ENCODE measurements around the gene PAPPA2. TPM values are rescaled to one million over a fixed set of nuclear protein-coding genes. Genes with fewer than 3 reads are reported as not detected.
"Not testable (repeated sequence)": the region's sequence is repeated elsewhere in the genome, so short reads cannot be mapped to it uniquely, and the experiment has no call there.

The PAPPA2 gene
- 7.0 and 15.9 TPM in 2 replicates for total RNA-seq (ENCODE audit: low replicate concordance)

DNA sequence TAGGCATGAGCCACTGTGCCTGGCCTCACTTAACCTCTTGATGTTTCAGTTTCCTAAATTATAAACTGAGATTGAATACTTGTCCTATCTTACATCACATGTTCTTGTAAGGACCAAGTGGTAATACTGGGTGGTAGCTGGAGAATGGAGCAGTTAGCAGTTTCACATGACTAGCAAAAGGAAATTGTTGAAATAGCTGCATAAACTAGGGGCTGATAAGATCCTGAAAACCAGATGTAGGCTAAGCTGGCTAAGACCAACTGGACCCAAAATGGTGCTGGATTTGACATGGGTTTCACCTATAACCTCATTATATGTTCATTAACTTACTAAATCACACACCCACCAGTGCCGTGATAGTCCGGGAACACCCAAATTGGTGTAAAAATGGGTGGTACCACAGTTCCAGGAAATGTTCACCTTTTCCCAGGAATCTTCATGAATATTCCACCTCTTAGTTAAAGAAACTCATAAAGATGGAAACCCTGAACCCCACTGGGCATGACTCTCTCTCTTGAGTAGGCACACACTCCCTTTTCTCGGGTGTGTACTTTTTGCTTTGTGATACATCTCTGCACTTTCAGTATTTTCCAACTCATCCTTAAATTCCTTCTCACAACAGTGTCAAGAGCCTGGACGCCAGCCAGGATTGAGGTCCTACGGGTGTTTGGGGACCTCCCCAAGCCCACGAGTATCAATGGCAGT lies at the start of gene PAPPA2:
Gene PAPPA2 (plus strand): TSS at position 502 of the 705 bp plus-strand sequence. CDS start 93,148 bp downstream, outside the sequence.
- no peak for TF ChIP-seq CTCF (IDR thresholded peaks at IDR 0.05; ENCODE audit: insufficient read depth, low read length)
- no peak within 1 kb of the TSS for H3K4me3 ChIP-seq (ENCODE audit: low read depth, low read length)
- peak; percentile 31 for DNase-seq (ENCODE audit: low read depth)

DNA sequence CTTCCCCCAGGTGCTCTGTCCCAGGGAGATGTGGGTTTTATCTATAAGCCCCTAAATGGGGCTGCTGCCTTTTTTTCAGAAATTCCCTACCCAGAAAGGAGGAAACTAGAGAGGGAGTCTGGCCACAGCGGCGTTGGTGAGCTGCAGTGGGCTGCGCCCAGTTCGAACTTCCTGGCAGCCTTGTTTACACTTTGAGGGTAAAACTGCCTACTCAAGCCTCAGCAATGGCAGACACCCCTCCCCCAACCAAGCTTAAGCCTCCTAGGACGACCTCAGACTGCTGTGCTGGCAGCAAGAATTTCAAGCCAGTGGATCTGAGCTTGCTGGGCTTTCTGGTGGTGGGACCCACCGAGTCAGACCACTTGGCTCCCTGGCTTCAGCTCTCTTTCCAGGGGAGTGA lies 46.2 kb upstream of the PAPPA2 start:
- no peak for TF ChIP-seq CTCF (IDR thresholded peaks at IDR 0.05; ENCODE audit: insufficient read depth, low read length)
- DNase-seq (ENCODE audit: low read depth): no peak
- no peak overlapping the region for H3K4me3 ChIP-seq (ENCODE audit: low read depth, low read length)

- not testable (repeated sequence) for DNase-seq (ENCODE audit: low read depth); H3K4me3 ChIP-seq (ENCODE audit: low read depth, low read length)
Measured at GRCh38 chr1:176419608-176420007, 43.4 kb upstream of the PAPPA2 start.

GRCh38 chr1:176434234-176434633 lies 28.7 kb upstream of the PAPPA2 start:
- DNase-seq (ENCODE audit: low read depth): no peak
- H3K4me3 ChIP-seq (ENCODE audit: low read depth, low read length): no peak overlapping the region
- no peak for TF ChIP-seq CTCF (IDR thresholded peaks at IDR 0.05; ENCODE audit: insufficient read depth, low read length)

DNA sequence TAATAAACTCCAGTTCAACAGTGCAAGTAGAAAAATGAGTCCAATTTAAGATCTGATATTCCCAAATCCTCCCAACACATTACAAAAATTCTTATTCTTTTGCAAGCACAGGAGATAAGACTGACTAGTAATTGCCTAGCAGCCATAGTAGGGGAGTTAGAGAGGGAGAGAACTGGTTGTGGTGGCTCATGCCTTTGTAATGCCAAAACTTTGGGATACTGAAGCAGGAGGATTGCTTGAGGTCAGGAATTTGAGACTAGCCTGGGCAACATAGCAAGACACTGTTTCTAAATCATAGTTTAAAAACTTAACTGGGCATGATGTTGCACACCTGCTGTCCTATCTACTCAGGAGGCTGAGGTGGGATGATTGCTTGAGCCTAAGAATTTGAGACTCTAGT lies 26.7 kb upstream of the PAPPA2 start:
- TF ChIP-seq CTCF (IDR thresholded peaks at IDR 0.05; ENCODE audit: insufficient read depth, low read length): no peak
- no peak for DNase-seq (ENCODE audit: low read depth)
- H3K4me3 ChIP-seq (ENCODE audit: low read depth, low read length): no peak overlapping the region

DNA sequence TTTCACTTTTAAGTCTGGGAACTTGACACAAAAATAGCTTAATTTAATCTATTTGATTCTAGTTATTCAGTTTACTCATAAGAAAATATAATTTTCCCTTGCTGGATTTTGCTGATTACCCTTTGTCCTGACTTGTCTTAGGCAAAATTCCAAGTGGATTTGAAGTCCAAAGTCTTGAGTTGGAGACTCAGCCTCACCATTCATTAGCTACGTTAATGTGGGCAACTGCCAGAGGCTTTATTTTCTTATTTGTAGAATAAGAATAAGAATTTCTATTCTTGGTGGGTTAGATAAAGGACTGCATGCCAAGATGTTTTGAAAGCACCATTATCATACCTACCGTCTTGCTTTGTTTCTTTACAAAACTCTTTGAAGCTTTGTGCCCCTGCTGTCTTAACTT lies 22.8 kb upstream of the PAPPA2 start:
- no peak overlapping the region for H3K4me3 ChIP-seq (ENCODE audit: low read depth, low read length)
- no peak for DNase-seq (ENCODE audit: low read depth)
- no peak for TF ChIP-seq CTCF (IDR thresholded peaks at IDR 0.05; ENCODE audit: insufficient read depth, low read length)

GRCh38 chr1:176444286-176444685 lies 18.7 kb upstream of the PAPPA2 start:
- TF ChIP-seq CTCF (IDR thresholded peaks at IDR 0.05; ENCODE audit: insufficient read depth, low read length): no peak
- no peak overlapping the region for H3K4me3 ChIP-seq (ENCODE audit: low read depth, low read length)
- no peak for DNase-seq (ENCODE audit: low read depth)

Data from fibroblast of the aortic adventitia (primary cell).